Sigmoid colon (tissue), 7 donors: ENCODE data around the gene DGKH. TPM values are rescaled to one million over a fixed set of nuclear protein-coding genes. Genes with fewer than 3 reads are reported as not detected.

Source experiments
- DNase-seq: peaks from one replicate; pipeline ENCODE4 v3.0.0-alpha.2; 2019
- H3K27ac ChIP-seq, 4 donors: fragments of 200-600 bp; sonication (generic); one replicate each; pipeline ENCODE4 v1.5.1; 2016 to 2019; ENCODE audit warnings: mild to moderate bottlenecking in 1 of 4
- H3K27me3 ChIP-seq, 3 donors: fragments of 200-600 bp; sonication (generic); one replicate each; pipeline ENCODE4 v1.5.1; 2019; ENCODE audit warnings: mild to moderate bottlenecking in 1 of 3
- H3K36me3 ChIP-seq, 4 donors: fragments of 200-600 bp; sonication (generic); one replicate each; pipeline ENCODE4 v1.5.1; 2016 to 2019
- H3K4me1 ChIP-seq, 4 donors: fragments of 200-600 bp; sonication (generic); one replicate each; pipeline ENCODE4 v1.5.1; 2017 to 2019
- H3K4me3 ChIP-seq, 4 donors: fragments of 200-600 bp; sonication (generic); one replicate each; pipeline ENCODE4 v1.5.1; 2017 to 2019; ENCODE audit warnings: mild to moderate bottlenecking in 2 of 4, moderate library complexity in 1 of 4
- H3K9me3 ChIP-seq, 4 donors: fragments of 200-600 bp in 3 of 4; sonication (generic) in 3 of 4; one replicate each; pipeline versions ENCODE4 v1.5.1 to v1.6.1; 2013 to 2019
- EP300 ChIP-seq, 4 donors: sonication (generic); formaldehyde crosslinking; IDR thresholded peaks; one replicate each; pipeline ENCODE4 v1.6.1; 2017; ENCODE audit warnings: antibody characterized with exemption in 4 of 4
- POLR2A ChIP-seq, 2 donors: fragments of 450-650 bp; IDR thresholded peaks; one replicate each; pipeline ENCODE4 v1.6.1; 2016; ENCODE audit warnings: antibody characterized with exemption in 2 of 2, mild to moderate bottlenecking in 2 of 2, moderate library complexity in 2 of 2
- POLR2AphosphoS5 ChIP-seq, 4 donors: sonication (generic); formaldehyde crosslinking; IDR thresholded peaks; one replicate each; pipeline ENCODE4 v1.6.1; 2017; ENCODE audit warnings: antibody characterized with exemption in 4 of 4
- WGBS, 2 donors: extraction: QIAGEN DNeasy Blood & Tissue Kit; methylation state at CpG; one replicate each; pipeline ENCODE4 v1.1.7; 2013; 5-methylcytosine and 5-hydroxymethylcytosine counted together
- intact Hi-C: fragments of 100-400 bp; cut with DNase I; formaldehyde crosslinking; loops from one replicate; pipeline ENCODE4 v1.15.1; 2023
- polyA plus RNA-seq, 3 donors: library from polyadenylated mRNA; stranded (reverse); fragments of 200-250 nt; gene quantifications; one replicate each; pipeline ENCODE4 v1.2.3, GENCODE V29; 2013
- total RNA-seq, 4 donors: library from RNA; depleted of rRNA; stranded (reverse); fragments of >200 nt; gene quantifications; one replicate each; pipeline ENCODE4 v1.1.0, GENCODE V29; 2016
- TF ChIP-seq, protein P1 (sequence below), 4 experiments: fragments of 450-650 bp in 3 of 4; fragments of 200-600 bp in 1 of 4; IDR thresholded peaks; one replicate each; pipeline ENCODE4 v1.5.1; 2016 to 2019; ENCODE audit warnings: antibody characterized with exemption in 4 of 4, mild to moderate bottlenecking in 3 of 4, moderate library complexity in 2 of 4
- donor health status: healthy with polysubstance abuse.
- donor health status: Bipolar disorder and iron deficiency.
- donor health status: healthy.

DGKH gene
- total and polyA plus RNA-seq, 7 donors: 1.2 to 23.3 (median 13.9) TPM

DNA sequence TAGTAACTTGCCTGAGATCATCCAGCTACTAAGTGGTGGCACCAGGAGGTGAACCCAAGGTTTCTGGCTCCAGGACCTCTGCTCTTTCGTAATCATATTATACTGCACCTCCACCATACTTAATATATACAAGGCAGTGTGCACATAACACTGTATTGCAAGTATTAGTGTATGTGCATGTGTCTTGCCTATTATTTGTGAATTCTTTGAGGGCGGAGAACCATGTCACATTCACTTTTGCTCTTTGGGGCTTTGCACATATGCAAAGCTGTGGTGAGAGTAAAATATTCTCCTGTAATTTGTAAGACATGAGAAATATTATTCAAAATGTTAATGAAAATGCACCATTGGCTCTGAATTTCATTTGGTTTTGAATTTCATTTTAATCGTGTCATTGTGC is 78.6 kb downstream of the DGKH start:
- 97 to 98% methylated on average over 3 of the region's 3 CpGs for WGBS, 2 donors
- Histone ChIP-seq H3K9me3 (no peaks in the 10 kb centered on the region), H3K4me1 (peaks cover 0 to 5% (median 0%) of the 10 kb centered on the region in 4 donors), H3K27me3 (no peaks in the 10 kb centered on the region), H3K36me3 (peaks cover 0 to 25% (median 4%) of the 10 kb centered on the region in 4 donors), H3K27ac (no peak overlapping the region), H3K4me3 (no peak overlapping the region)
- no peak for DNase-seq
- no peak for TF ChIP-seq POLR2AphosphoS5 (IDR thresholded peaks at IDR 0.05)
- TF ChIP-seq, protein P1, sequence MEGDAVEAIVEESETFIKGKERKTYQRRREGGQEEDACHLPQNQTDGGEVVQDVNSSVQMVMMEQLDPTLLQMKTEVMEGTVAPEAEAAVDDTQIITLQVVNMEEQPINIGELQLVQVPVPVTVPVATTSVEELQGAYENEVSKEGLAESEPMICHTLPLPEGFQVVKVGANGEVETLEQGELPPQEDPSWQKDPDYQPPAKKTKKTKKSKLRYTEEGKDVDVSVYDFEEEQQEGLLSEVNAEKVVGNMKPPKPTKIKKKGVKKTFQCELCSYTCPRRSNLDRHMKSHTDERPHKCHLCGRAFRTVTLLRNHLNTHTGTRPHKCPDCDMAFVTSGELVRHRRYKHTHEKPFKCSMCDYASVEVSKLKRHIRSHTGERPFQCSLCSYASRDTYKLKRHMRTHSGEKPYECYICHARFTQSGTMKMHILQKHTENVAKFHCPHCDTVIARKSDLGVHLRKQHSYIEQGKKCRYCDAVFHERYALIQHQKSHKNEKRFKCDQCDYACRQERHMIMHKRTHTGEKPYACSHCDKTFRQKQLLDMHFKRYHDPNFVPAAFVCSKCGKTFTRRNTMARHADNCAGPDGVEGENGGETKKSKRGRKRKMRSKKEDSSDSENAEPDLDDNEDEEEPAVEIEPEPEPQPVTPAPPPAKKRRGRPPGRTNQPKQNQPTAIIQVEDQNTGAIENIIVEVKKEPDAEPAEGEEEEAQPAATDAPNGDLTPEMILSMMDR (IDR thresholded peaks at IDR 0.05): no peak
- no peak for TF ChIP-seq EP300 (IDR thresholded peaks at IDR 0.05)
- no peak for TF ChIP-seq POLR2A (IDR thresholded peaks at IDR 0.05)
- intact Hi-C loops: no loop called here

DNA sequence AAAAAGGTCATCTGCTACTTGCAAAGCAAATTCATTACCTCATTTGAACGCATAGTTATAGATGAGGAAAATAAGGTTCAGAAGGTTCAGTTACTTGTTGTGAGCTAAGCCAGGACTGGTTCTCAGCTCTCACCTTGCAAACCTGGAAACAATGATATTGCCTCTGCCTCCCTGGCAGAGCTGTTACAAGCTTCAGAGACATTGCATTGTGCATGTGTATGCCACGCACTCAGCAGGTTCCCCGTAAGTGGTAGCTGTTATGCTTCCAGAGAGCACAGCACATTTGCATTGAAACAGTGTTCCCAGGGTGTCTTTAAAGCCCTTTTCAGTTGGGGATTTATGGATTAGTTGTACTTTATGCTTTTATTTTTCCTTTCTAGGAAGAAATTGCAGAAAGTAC is 80.6 kb downstream of the DGKH start:
- Histone ChIP-seq H3K9me3 (no peaks in the 10 kb centered on the region), H3K27ac (no peak overlapping the region), H3K4me3 (no peak overlapping the region), H3K36me3 (peaks cover 0 to 25% (median 4%) of the 10 kb centered on the region in 4 donors), H3K4me1 (peaks cover 0 to 5% (median 0%) of the 10 kb centered on the region in 4 donors), H3K27me3 (no peaks in the 10 kb centered on the region)
- TF ChIP-seq POLR2A (IDR thresholded peaks at IDR 0.05) (no peak), POLR2AphosphoS5 (IDR thresholded peaks at IDR 0.05) (no peak), EP300 (IDR thresholded peaks at IDR 0.05) (no peak)
- TF ChIP-seq, protein P1 (IDR thresholded peaks at IDR 0.05): no peak
- intact Hi-C loops: no loop called here
- no peak for DNase-seq
- 80 to 97% methylated on average over 3 of the region's 3 CpGs for WGBS, 2 donors

DNA sequence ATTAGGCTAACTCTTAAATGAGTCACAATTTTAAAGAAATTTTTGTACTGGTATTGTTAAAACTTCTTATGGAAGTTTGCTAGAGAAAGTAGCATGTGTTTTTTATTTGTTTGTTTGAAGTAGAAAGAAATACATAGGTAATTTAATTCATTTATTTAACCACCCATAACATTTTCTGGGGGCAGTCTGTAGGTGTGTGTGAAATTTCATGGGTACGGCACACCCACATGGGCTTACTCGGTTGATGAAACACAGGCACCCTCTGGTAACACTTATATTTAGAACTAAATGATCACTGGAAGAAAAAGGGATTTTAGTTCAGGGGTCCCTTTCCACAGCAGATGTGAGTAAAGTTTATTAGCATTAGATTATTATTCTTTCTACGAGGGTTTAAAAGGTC is 88.1 kb downstream of the DGKH start:
- no peak for DNase-seq
- TF ChIP-seq POLR2A (IDR thresholded peaks at IDR 0.05) (no peak), POLR2AphosphoS5 (IDR thresholded peaks at IDR 0.05) (no peak), EP300 (IDR thresholded peaks at IDR 0.05) (no peak)
- TF ChIP-seq, protein P1 (IDR thresholded peaks at IDR 0.05): no peak
- no peaks in the 10 kb centered on the region for H3K4me1 ChIP-seq
- H3K9me3 ChIP-seq: no peaks in the 10 kb centered on the region
- H3K36me3 ChIP-seq: no peaks in the 10 kb centered on the region
- 91 to 93% methylated on average over 3 of the region's 3 CpGs for WGBS, 2 donors
- H3K27me3 ChIP-seq: no peaks in the 10 kb centered on the region
- intact Hi-C loops: no loop called here
- no peak overlapping the region for H3K27ac ChIP-seq
- no peak overlapping the region for H3K4me3 ChIP-seq

DNA sequence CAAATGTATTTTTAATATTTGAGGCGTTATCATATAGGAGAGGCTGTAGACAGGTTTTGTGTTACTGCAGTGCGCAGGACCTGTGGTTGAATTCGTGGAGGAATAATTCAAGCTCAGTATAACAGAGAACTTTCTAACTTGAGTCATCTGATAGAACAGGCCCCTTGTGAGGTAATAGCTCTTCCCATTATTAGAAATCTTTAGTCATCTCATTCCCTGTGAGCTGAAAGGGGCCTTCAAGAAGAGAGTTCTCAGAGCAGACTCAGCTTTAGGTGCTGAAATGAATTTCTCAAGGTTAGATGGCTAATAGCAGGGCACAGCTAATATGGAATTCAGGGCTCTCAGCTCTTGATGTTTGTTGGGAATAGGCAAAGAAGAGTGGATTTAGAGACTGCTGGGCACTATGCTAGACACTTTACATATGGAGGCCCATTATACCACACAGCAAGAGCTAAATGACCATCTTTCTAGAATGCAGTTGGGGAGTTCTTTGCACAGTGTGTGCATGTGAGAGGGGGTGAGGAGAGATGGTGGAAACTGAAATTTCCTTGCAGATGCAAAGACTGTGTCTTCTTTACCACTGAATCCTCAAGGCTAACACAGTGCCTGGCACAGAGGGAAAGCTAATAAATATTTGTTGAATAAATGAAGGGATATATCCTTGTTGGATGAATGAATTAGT is 89.5 kb downstream of the DGKH start:
- intact Hi-C loops: no loop called here

More for the DNA sequence above, 89.5 kb downstream of the DGKH start:
- no peak overlapping the region for H3K27ac ChIP-seq
- WGBS, 2 donors: 93 to 95% methylated on average over 3 of the region's 3 CpGs
- H3K4me3 ChIP-seq: no peak overlapping the region
- no peaks in the 10 kb centered on the region for H3K27me3 ChIP-seq
- no peak for DNase-seq
- H3K36me3 ChIP-seq: no peaks in the 10 kb centered on the region
- TF ChIP-seq POLR2A (IDR thresholded peaks at IDR 0.05) (no peak), POLR2AphosphoS5 (IDR thresholded peaks at IDR 0.05) (no peak), EP300 (IDR thresholded peaks at IDR 0.05) (no peak)
- TF ChIP-seq, protein P1 (IDR thresholded peaks at IDR 0.05): no peak
- H3K9me3 ChIP-seq: no peaks in the 10 kb centered on the region
- no peaks in the 10 kb centered on the region for H3K4me1 ChIP-seq
